ENCODE measurements around the gene RPS6KA1. TPM values are rescaled to one million over a fixed set of nuclear protein-coding genes. Genes with fewer than 3 reads are reported as not detected.
"Not testable (repeated sequence)": the region's sequence is repeated elsewhere in the genome, so short reads cannot be mapped to it uniquely, and the experiment has no call there.

RPS6KA1 gene
- total and polyA plus RNA-seq, 2 of the 13 experiments (the other 11 are each of a cell fraction or from before 2014, with no cell fraction given), result 19.6 to 24.2 TPM

- FAIRE-seq, result not testable (repeated sequence)
Measured at GRCh38 chr1:26510711-26511110, 18.9 kb upstream of the RPS6KA1 start.

GRCh38 chr1:26515836-26516235 lies 13.7 kb upstream of the RPS6KA1 start:
- intact Hi-C loops (cut with micrococcal nuclease; ENCODE audit: unreplicated experiment); H4K20me1 ChIP-seq (ENCODE audit: insufficient read depth, low read length); FAIRE-seq; H3K9me3 ChIP-seq (ENCODE audit: low read length); ATAC-seq; CTCF ChIA-PET (ENCODE audit: low intra/inter-chr PET ratio, low total read pairs); H3K27me3 ChIP-seq (ENCODE audit: control insufficient read depth in 1 of 2, insufficient read depth in 2 of 2, low read length in 2 of 2); H2AFZ ChIP-seq (ENCODE audit: low read length); H3K27ac ChIP-seq (ENCODE audit: extremely low read length, insufficient read depth, low read length); H3K4me1 ChIP-seq (ENCODE audit: insufficient read depth, low read length); H3K79me2 ChIP-seq (ENCODE audit: insufficient read depth, low read length); BruUV-seq (replicated peaks); H3K9ac ChIP-seq (ENCODE audit: insufficient read depth, low read depth, low read length); H3K4me3 ChIP-seq (replicated peaks in 1 of 3; ENCODE audit: insufficient read depth in 1 of 3, low read depth in 2 of 3, low read length in 3 of 3); H3K4me2 ChIP-seq (ENCODE audit: low read depth, low read length); DNase-seq (ENCODE audit: low spot score); H3K36me3 ChIP-seq (replicated peaks in 1 of 2; ENCODE audit: control insufficient read depth in 1 of 2, insufficient read depth in 2 of 2, low read length in 2 of 2); in situ Hi-C loops (cut with HindIII; ENCODE audit: extremely low pct_ligation_motif_present, low pct_unique_long_range_greater_than_20kb): not testable (repeated sequence)
- WGBS (ENCODE audit: low lambda C conversion rate), result 52% methylated on average over 4 of the region's 4 CpGs
- POLR2A ChIA-PET, result interaction anchor here (2.7 kb wide), 1 partner anchor 14 kb away, joined by 11 read pairs; no protein-coding TSS in a partner anchor

More at GRCh38 chr1:26510711-26511110, 18.9 kb upstream of the RPS6KA1 start:
- BruUV-seq (replicated peaks); H3K27ac ChIP-seq (ENCODE audit: extremely low read length, insufficient read depth, low read length); H3K9me3 ChIP-seq (ENCODE audit: low read length); POLR2A ChIA-PET; ATAC-seq; in situ Hi-C loops (cut with HindIII; ENCODE audit: extremely low pct_ligation_motif_present, low pct_unique_long_range_greater_than_20kb); H3K9ac ChIP-seq (ENCODE audit: insufficient read depth, low read depth, low read length); H3K36me3 ChIP-seq (replicated peaks in 1 of 2; ENCODE audit: control insufficient read depth in 1 of 2, insufficient read depth in 2 of 2, low read length in 2 of 2); H3K79me2 ChIP-seq (ENCODE audit: insufficient read depth, low read length); H3K4me2 ChIP-seq (ENCODE audit: low read depth, low read length); H3K4me3 ChIP-seq (replicated peaks in 1 of 3; ENCODE audit: insufficient read depth in 1 of 3, low read depth in 2 of 3, low read length in 3 of 3); H3K27me3 ChIP-seq (ENCODE audit: control insufficient read depth in 1 of 2, insufficient read depth in 2 of 2, low read length in 2 of 2); H4K20me1 ChIP-seq (ENCODE audit: insufficient read depth, low read length); H2AFZ ChIP-seq (ENCODE audit: low read length); intact Hi-C loops (cut with micrococcal nuclease; ENCODE audit: unreplicated experiment); DNase-seq (ENCODE audit: low spot score); CTCF ChIA-PET (ENCODE audit: low intra/inter-chr PET ratio, low total read pairs); H3K4me1 ChIP-seq (ENCODE audit: insufficient read depth, low read length): not testable (repeated sequence)
- 15% methylated on average over 2 of the region's 2 CpGs for WGBS (ENCODE audit: low lambda C conversion rate)
